ENCODE measurements around the gene APC2. TPM values are rescaled to one million over a fixed set of nuclear protein-coding genes. Genes with fewer than 3 reads are reported as not detected.

APC2 gene
- total RNA-seq, 1 donor from 2014 or later: 1.3 TPM

GRCh38 chr19:1508507-1508856, 58.6 kb downstream of the APC2 start:
- Histone ChIP-seq H3K27ac (no peak overlapping the region), H2AFZ (replicated peaks) (peak overlapping the region; percentile 54)

DNA sequence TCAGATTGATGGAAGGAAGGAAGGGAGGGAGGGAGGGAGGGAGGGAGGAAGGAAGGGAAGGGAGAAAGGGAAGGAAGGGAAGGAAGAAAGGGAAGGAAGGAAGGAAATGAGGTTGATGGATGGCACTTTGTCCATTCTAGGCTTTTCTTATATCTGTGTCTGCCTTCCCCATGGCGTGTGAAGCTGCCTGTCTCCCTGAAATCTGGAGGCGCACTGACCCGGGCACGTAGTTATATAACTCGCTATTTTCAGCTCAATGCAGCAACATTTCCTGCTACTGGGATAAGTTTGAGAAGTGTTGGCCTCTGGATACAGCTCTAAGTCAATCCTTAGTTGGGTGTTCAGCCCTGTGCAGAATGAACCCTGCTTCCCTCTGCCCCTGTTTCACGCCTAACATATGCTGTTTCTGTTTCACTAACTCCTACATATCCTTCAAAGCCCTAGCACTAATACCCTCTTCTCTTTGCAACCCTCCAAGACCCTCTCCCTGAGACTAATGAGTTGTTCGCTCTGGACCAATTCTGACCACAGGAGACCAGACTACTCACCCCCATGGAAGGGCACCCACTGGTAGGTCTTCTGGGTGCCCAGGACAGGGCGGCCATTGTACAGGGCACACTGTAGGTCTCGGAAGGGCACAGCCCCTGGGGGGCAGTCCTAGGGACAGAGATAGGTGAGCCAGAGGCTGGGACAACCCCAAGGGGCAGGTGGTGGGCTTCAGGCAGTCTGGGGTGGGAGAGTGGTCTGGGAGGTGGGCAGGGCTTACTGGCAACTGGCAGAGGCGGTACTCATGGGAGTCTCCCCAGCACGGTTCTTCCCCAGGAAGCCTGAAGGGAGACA, 59.9 kb downstream of the APC2 start:
- no peak overlapping the region for H3K27ac ChIP-seq
- Mint-ChIP-seq H3K27me3 (ENCODE audit: insufficient read depth, low read depth) (peaks cover 26% of the 10 kb centered on the region), H3K9me3 (peaks cover 5% of the 10 kb centered on the region), H3K4me3 (no peak overlapping the region), H3K4me1 (peaks cover 19% of the 10 kb centered on the region), H3K27ac (no peak overlapping the region), H3K36me3 (no peaks in the 10 kb centered on the region)
- no peak overlapping the region for H3K4me3 ChIP-seq
- no peaks in the 10 kb centered on the region for H3K9me3 ChIP-seq (ENCODE audit: low read depth)
- no peak overlapping the region for H3K9ac ChIP-seq
- H3F3A ChIP-seq (ENCODE audit: low read depth): peaks cover 38% of the 10 kb centered on the region
- peak overlapping the region; percentile 68 for H3K4me2 ChIP-seq
- no peaks in the 10 kb centered on the region for H3K79me2 ChIP-seq (ENCODE audit: low read depth)
- no peaks in the 10 kb centered on the region for H3K36me3 ChIP-seq
- peaks cover 63% of the 10 kb centered on the region for H3K27me3 ChIP-seq
- H4K20me1 ChIP-seq (ENCODE audit: low read depth): peaks cover 3% of the 10 kb centered on the region
- H2AFZ ChIP-seq (replicated peaks): no peak overlapping the region
- H3K4me1 ChIP-seq: peaks cover 13% of the 10 kb centered on the region
- DNase-seq (ENCODE audit: low spot score): no peak
- TF ChIP-seq CTCF (IDR thresholded peaks at IDR 0.05) (no peak), EZH2phosphoT487 (IDR thresholded peaks at IDR 0.05) (no peak), EZH2 (IDR thresholded peaks at IDR 0.05) (no peak)

More at GRCh38 chr19:1508507-1508856, 58.6 kb downstream of the APC2 start:
- peaks cover 38% of the 10 kb centered on the region for H3F3A ChIP-seq (ENCODE audit: low read depth)
- TF ChIP-seq EZH2 (IDR thresholded peaks at IDR 0.05) (no peak), CTCF (IDR thresholded peaks at IDR 0.05) (no peak)
- H3K9me3 Mint-ChIP-seq: peaks cover 5% of the 10 kb centered on the region
- no peak overlapping the region for H3K27ac Mint-ChIP-seq
- H3K79me2 ChIP-seq (ENCODE audit: low read depth): no peaks in the 10 kb centered on the region
- H4K20me1 ChIP-seq (ENCODE audit: low read depth): no peaks in the 10 kb centered on the region
- peak overlapping the region; percentile 16 for H3K4me2 ChIP-seq
- H3K9ac ChIP-seq: no peak overlapping the region
- no peaks in the 10 kb centered on the region for H3K36me3 ChIP-seq
- no peaks in the 10 kb centered on the region for H3K36me3 Mint-ChIP-seq
- peak overlapping the region; percentile 57 for H3K4me3 ChIP-seq
- no peaks in the 10 kb centered on the region for H3K9me3 ChIP-seq (ENCODE audit: low read depth)
- peaks cover 13% of the 10 kb centered on the region for H3K4me1 ChIP-seq
- H3K4me3 Mint-ChIP-seq: peak overlapping the region; percentile 54
- peaks cover 24% of the 10 kb centered on the region for H3K4me1 Mint-ChIP-seq
- DNase-seq (ENCODE audit: low spot score): no peak
- peaks cover 20% of the 10 kb centered on the region for H3K27me3 Mint-ChIP-seq (ENCODE audit: insufficient read depth, low read depth)
- peaks cover 63% of the 10 kb centered on the region for H3K27me3 ChIP-seq

GRCh38 chr19:1510442-1510806, 60.5 kb downstream of the APC2 start:
- Histone ChIP-seq H3K4me1 (peaks cover 13% of the 10 kb centered on the region), H3K4me3 (peak overlapping the region; percentile 10), H2AFZ (replicated peaks) (no peak overlapping the region), H3K9ac (no peak overlapping the region), H3K27me3 (peaks cover 63% of the 10 kb centered on the region), H3K79me2 (ENCODE audit: low read depth) (no peaks in the 10 kb centered on the region), H4K20me1 (ENCODE audit: low read depth) (peaks cover 3% of the 10 kb centered on the region), H3K4me2 (peak overlapping the region; percentile 68), H3K27ac (no peak overlapping the region), H3K9me3 (ENCODE audit: low read depth) (no peaks in the 10 kb centered on the region), H3K36me3 (no peaks in the 10 kb centered on the region), H3F3A (ENCODE audit: low read depth) (peaks cover 38% of the 10 kb centered on the region)
- peak; percentile 65 for DNase-seq (ENCODE audit: low spot score)
- TF ChIP-seq EZH2 (IDR thresholded peaks at IDR 0.05): no peak
- Mint-ChIP-seq H3K9me3 (peaks cover 2% of the 10 kb centered on the region), H3K36me3 (no peaks in the 10 kb centered on the region), H3K27ac (no peak overlapping the region), H3K4me3 (no peak overlapping the region), H3K27me3 (ENCODE audit: insufficient read depth, low read depth) (peaks cover 25% of the 10 kb centered on the region), H3K4me1 (peaks cover 18% of the 10 kb centered on the region)

GRCh38 chr19:1510807-1511206, 60.9 kb downstream of the APC2 start:
- Histone ChIP-seq H2AFZ (replicated peaks) (no peak overlapping the region), H3K9me3 (ENCODE audit: low read depth) (no peaks in the 10 kb centered on the region), H3K36me3 (no peaks in the 10 kb centered on the region), H3K27me3 (peaks cover 63% of the 10 kb centered on the region), H3K4me2 (peak overlapping the region; percentile 68), H3K4me1 (peaks cover 13% of the 10 kb centered on the region), H3K4me3 (peak overlapping the region; percentile 10), H3K79me2 (ENCODE audit: low read depth) (no peaks in the 10 kb centered on the region), H3K9ac (no peak overlapping the region), H3F3A (ENCODE audit: low read depth) (peaks cover 38% of the 10 kb centered on the region), H4K20me1 (ENCODE audit: low read depth) (peaks cover 3% of the 10 kb centered on the region), H3K27ac (no peak overlapping the region)
- H3K36me3 Mint-ChIP-seq: no peaks in the 10 kb centered on the region
- peaks cover 2% of the 10 kb centered on the region for H3K9me3 Mint-ChIP-seq
- H3K27ac Mint-ChIP-seq: no peak overlapping the region
- H3K4me1 Mint-ChIP-seq: peaks cover 18% of the 10 kb centered on the region
- peaks cover 21% of the 10 kb centered on the region for H3K27me3 Mint-ChIP-seq (ENCODE audit: insufficient read depth, low read depth)
- no peak for DNase-seq (ENCODE audit: low spot score)
- H3K4me3 Mint-ChIP-seq: peak overlapping the region; percentile 41
- no peak for TF ChIP-seq EZH2phosphoT487 (IDR thresholded peaks at IDR 0.05)
